GM12891 (cell line): ENCODE results near the gene SEMA4D.

ENCODE experiments used
- PAX5 ChIP-seq: IDR thresholded peaks from 2 replicates; pipeline ENCODE4 v1.6.1; 2011; ENCODE audit warnings: low read length, moderate library complexity, mild to moderate bottlenecking; ENCODE audit not compliant: insufficient read depth, severe bottlenecking
- POLR2A ChIP-seq: IDR thresholded peaks from 2 replicates; pipeline ENCODE4 v1.6.1; 2011; ENCODE audit warnings: low read depth, low read length, control low read depth
- POLR2AphosphoS5 ChIP-seq: IDR thresholded peaks from 2 replicates; pipeline ENCODE4 v1.6.1; 2011; ENCODE audit warnings: low read depth, low read length, control low read depth
- POU2F2 ChIP-seq: IDR thresholded peaks from 2 replicates; pipeline ENCODE4 v1.6.1; 2011; ENCODE audit warnings: low read depth, mild to moderate bottlenecking, control low read depth, low read length, moderate library complexity
- TAF1 ChIP-seq: IDR thresholded peaks from 2 replicates; pipeline ENCODE4 v1.6.1; 2011; ENCODE audit warnings: low read depth, low read length, control low read depth

DNA sequence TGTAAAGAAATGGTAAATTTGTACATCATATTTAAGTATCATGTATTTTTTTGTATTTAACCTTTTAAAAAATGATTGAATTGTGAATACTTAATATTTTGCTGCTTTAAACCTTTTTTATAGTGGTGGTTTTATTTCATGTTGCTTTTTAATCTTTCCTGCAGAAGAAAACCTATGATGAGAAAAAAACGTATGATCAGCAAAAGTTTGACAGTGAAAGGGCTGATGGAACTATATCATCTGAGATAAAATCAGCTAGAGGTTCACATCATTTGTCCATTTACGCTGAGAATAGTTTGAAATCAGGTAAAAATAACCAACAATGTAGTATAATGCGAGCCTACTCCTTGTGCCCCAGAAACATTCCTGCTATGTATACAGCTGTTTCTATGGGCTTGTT lies 172.2 kb downstream of the SEMA4D start:
- no peak for TF ChIP-seq POLR2A
- no peak for TF ChIP-seq POLR2AphosphoS5
- TF ChIP-seq TAF1 = no peak
- no peak for TF ChIP-seq PAX5
- TF ChIP-seq POU2F2 = no peak
